Stimulated activated CD8-positive, alpha-beta memory T cell treated with anti-CD3 and anti-CD28 coated beads, Interleukin-4, amount 100 ng/mL, for 1 hour (primary cell): Measurements from ENCODE around the gene CCDC150.
"Not testable (repeated sequence)": the region's sequence is repeated elsewhere in the genome, so short reads cannot be mapped to it uniquely, and the experiment has no call there.

ENCODE experiments used
- DNase-seq, 2 donors: peaks; one replicate each; pipeline ENCODE4 v3.0.0-alpha.2; 2020; ENCODE audit warnings: low read depth in 2 of 2, low spot score in 1 of 2

Gene CCDC150

GRCh38 chr2:196711625-196712024, 72.1 kb downstream of the CCDC150 start:
- DNase-seq: no peak

GRCh38 chr2:196712867-196713266, 73.4 kb downstream of the CCDC150 start:
- no peak for DNase-seq

- DNase-seq: no peak
Measured at GRCh38 chr2:196718419-196719109, 79.0 kb downstream of the CCDC150 start.

- no peak for DNase-seq
Measured at GRCh38 chr2:196719110-196719872, 79.8 kb downstream of the CCDC150 start.

- DNase-seq: no peak
Measured at GRCh38 chr2:196723571-196723970, 84.1 kb downstream of the CCDC150 start.

- DNase-seq: no peak
Measured at GRCh38 chr2:196725218-196725617, 85.7 kb downstream of the CCDC150 start.

- DNase-seq: no peak
Measured at GRCh38 chr2:196725882-196726281, 86.4 kb downstream of the CCDC150 start.

GRCh38 chr2:196729418-196729817, 89.9 kb downstream of the CCDC150 start:
- no peak for DNase-seq

- DNase-seq: not testable (repeated sequence)
Measured at GRCh38 chr2:196736646-196737045, 97.1 kb downstream of the CCDC150 start.

- no peak for DNase-seq
Measured at GRCh38 chr2:196737046-196737445, 97.5 kb downstream of the CCDC150 start.

GRCh38 chr2:196739031-196739430, 99.5 kb downstream of the CCDC150 start:
- DNase-seq: no peak

GRCh38 chr2:196742216-196742615, 102.7 kb downstream of the CCDC150 start:
- DNase-seq: no peak

- DNase-seq: no peak
Measured at GRCh38 chr2:196742685-196743084, 103.2 kb downstream of the CCDC150 start.

GRCh38 chr2:196743165-196743564, 103.7 kb downstream of the CCDC150 start:
- DNase-seq: no peak

GRCh38 chr2:196745711-196746110, 106.2 kb downstream of the CCDC150 start:
- no peak for DNase-seq

GRCh38 chr2:196747400-196747799, 107.9 kb downstream of the CCDC150 start:
- no peak for DNase-seq

- no peak for DNase-seq
Measured at GRCh38 chr2:196748123-196748522, 108.6 kb downstream of the CCDC150 start.

GRCh38 chr2:196750291-196750923, 110.9 kb downstream of the CCDC150 start:
- DNase-seq: no peak

GRCh38 chr2:196750977-196751631, 111.6 kb downstream of the CCDC150 start:
- peak; percentile 1 to 25 for DNase-seq

- no peak for DNase-seq
Measured at GRCh38 chr2:196758474-196759377, 119.2 kb downstream of the CCDC150 start.

GRCh38 chr2:196759378-196759706, 119.8 kb downstream of the CCDC150 start:
- no peak for DNase-seq
